ENCODE measurements around the gene SCAMP4.
"Not testable (repeated sequence)": the region's sequence is repeated elsewhere in the genome, so short reads cannot be mapped to it uniquely, and the experiment has no call there.

DNA sequence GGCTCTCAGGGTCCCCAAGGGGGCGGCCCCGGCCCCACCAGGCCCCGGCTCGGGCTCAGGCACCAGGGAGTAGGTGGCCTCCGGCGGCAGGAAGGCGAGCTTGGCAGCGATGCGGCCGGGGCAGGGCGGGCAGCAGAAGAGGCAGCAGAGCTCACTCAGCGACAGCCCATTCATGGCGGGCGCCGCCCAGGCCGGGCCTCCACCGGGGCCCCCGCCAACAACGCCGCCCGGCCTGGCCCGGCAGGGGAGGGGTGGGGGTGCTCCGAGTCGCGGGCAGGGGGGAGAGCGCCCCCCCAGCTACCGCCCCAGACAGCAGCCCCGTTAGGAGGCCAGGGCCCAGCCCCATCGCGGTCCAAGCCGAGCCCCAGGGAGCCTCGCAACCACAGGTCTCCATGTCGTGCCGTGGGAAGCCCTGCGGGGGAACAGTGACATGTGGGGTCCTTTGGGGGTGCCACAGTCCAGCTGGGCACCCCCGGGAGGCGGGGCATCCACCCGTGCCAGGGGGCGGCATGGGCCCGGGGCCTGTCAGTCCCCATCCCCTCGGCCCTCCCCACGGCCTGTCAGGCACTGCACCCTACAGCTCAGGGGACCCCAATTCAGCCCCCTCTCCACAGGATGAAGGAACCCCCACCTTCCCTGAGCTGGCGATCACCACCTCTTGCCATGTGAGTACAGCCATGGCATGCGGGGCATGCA, 23.7 kb upstream of the SCAMP4 start:
- TF ChIP-seq, protein P1, sequence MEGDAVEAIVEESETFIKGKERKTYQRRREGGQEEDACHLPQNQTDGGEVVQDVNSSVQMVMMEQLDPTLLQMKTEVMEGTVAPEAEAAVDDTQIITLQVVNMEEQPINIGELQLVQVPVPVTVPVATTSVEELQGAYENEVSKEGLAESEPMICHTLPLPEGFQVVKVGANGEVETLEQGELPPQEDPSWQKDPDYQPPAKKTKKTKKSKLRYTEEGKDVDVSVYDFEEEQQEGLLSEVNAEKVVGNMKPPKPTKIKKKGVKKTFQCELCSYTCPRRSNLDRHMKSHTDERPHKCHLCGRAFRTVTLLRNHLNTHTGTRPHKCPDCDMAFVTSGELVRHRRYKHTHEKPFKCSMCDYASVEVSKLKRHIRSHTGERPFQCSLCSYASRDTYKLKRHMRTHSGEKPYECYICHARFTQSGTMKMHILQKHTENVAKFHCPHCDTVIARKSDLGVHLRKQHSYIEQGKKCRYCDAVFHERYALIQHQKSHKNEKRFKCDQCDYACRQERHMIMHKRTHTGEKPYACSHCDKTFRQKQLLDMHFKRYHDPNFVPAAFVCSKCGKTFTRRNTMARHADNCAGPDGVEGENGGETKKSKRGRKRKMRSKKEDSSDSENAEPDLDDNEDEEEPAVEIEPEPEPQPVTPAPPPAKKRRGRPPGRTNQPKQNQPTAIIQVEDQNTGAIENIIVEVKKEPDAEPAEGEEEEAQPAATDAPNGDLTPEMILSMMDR (IDR thresholded peaks at IDR 0.05), result not testable (repeated sequence)
- TF ChIP-seq EP300 (IDR thresholded peaks at IDR 0.05; ENCODE audit: borderline replicate concordance in 1 of 2, low read depth in 1 of 2, low read length in 1 of 2); SMC3 (IDR thresholded peaks at IDR 0.05; ENCODE audit: low read depth, low read length); RAD21 (IDR thresholded peaks at IDR 0.05; ENCODE audit: low read length); POLR2AphosphoS5 (IDR thresholded peaks at IDR 0.05; ENCODE audit: low read depth, low read length); FOSL2 (IDR thresholded peaks at IDR 0.05; ENCODE audit: borderline replicate concordance, low read depth); YY1 (IDR thresholded peaks at IDR 0.05; ENCODE audit: low read depth); NFIC (IDR thresholded peaks at IDR 0.05; ENCODE audit: borderline replicate concordance): not testable (repeated sequence)
- TF ChIP-seq, protein P2, sequence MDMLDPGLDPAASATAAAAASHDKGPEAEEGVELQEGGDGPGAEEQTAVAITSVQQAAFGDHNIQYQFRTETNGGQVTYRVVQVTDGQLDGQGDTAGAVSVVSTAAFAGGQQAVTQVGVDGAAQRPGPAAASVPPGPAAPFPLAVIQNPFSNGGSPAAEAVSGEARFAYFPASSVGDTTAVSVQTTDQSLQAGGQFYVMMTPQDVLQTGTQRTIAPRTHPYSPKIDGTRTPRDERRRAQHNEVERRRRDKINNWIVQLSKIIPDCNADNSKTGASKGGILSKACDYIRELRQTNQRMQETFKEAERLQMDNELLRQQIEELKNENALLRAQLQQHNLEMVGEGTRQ (IDR thresholded peaks at IDR 0.05; ENCODE audit: borderline replicate concordance, low read depth, low read length), result not testable (repeated sequence)
